Articular chondrocyte of knee joint (primary cell): ENCODE results near the gene GAGE12H. TPM values are rescaled to one million over a fixed set of nuclear protein-coding genes. Genes with fewer than 3 reads are reported as not detected.

Experiments used
- small RNA-seq: library from RNA; depleted of rRNA; stranded (forward); fragments of <200 nt; gene quantifications from one replicate; pipeline ENCODE3, GENCODE V24; 2012
- total RNA-seq: library from RNA; depleted of rRNA; stranded (reverse); fragments of >200 nt; gene quantifications from 2 replicates; pipeline ENCODE4 v1.2.3, GENCODE V29; 2012

GAGE12H gene
- total RNA-seq, result not detected in 2 replicates

DNA sequence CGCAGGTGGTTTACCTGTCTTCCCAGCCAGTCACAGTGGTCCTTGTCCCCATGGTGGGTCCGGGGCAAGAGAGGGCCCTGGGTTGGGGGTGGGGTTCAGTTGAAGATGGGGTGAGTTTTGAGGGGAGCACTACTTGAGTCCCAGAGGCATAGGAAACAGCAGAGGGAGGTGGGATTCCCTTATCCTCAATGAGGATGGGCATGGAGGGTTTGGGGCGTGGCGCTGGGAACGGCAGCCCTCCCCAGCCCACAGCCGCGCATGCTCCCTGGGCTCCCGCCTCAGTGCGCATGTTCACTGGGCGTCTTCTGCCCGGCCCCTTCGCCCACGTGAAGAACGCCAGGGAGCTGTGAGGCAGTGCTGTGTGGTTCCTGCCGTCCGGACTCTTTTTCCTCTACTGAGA, at the start of gene GAGE12H:
Gene GAGE12H (plus strand): TSS at position 301 of the 400 bp plus-strand sequence. CDS start 1,155 bp downstream, outside the sequence.

GRCh38 chrX:49531877-49532276, 47.9 kb upstream of the GAGE12H start, which contains the start of gene GAGE12C:
Gene GAGE12C (plus strand): TSS chrX:49532177. CDS start chrX:49533332, 1,155 bp downstream.

GRCh38 chrX:49541433-49541832, 38.3 kb upstream of the GAGE12H start, which contains the start of gene GAGE12D:
Gene GAGE12D (plus strand): TSS chrX:49541733. CDS start chrX:49542888, 1,155 bp downstream.

GRCh38 chrX:49550989-49551388, 28.8 kb upstream of the GAGE12H start, which contains the start of gene GAGE12E:
Gene GAGE12E (plus strand): TSS chrX:49551289. CDS start chrX:49552444, 1,155 bp downstream.

GRCh38 chrX:49560542-49560941, 19.2 kb upstream of the GAGE12H start, which contains the start of gene GAGE12F:
Gene GAGE12F (plus strand): TSS chrX:49560842. CDS start chrX:49561997, 1,155 bp downstream.

GRCh38 chrX:49570100-49570499, 9.6 kb upstream of the GAGE12H start, which contains the start of gene GAGE12G:
Gene GAGE12G (plus strand): TSS chrX:49570400. CDS start chrX:49571555, 1,155 bp downstream.

DNA sequence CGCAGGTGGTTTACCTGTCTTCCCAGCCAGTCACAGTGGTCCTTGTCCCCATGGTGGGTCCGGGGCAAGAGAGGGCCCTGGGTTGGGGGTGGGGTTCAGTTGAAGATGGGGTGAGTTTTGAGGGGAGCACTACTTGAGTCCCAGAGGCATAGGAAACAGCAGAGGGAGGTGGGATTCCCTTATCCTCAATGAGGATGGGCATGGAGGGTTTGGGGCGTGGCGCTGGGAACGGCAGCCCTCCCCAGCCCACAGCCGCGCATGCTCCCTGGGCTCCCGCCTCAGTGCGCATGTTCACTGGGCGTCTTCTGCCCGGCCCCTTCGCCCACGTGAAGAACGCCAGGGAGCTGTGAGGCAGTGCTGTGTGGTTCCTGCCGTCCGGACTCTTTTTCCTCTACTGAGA, 9.4 kb downstream of the GAGE12H start, which contains the start of gene GAGE2A:
Gene GAGE2A (plus strand): TSS at position 301 of the 400 bp plus-strand sequence. CDS start 1,155 bp downstream, outside the sequence.

DNA sequence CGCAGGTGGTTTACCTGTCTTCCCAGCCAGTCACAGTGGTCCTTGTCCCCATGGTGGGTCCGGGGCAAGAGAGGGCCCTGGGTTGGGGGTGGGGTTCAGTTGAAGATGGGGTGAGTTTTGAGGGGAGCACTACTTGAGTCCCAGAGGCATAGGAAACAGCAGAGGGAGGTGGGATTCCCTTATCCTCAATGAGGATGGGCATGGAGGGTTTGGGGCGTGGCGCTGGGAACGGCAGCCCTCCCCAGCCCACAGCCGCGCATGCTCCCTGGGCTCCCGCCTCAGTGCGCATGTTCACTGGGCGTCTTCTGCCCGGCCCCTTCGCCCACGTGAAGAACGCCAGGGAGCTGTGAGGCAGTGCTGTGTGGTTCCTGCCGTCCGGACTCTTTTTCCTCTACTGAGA, 19.0 kb downstream of the GAGE12H start, which contains the start of gene GAGE1:
Gene GAGE1 (plus strand): TSS at position 301 of the 400 bp plus-strand sequence. CDS start 1,155 bp downstream, outside the sequence.

Small RNAs within 50 kb of the gene (small RNA-seq; reads per million reads assigned to genes)
- not detected for gene GAGE12B

Other genes starting within 250 kb of the GAGE12H start
- not detected in 2 replicates for gene GAGE13, start 248.4 kb upstream of the GAGE12H start, total RNA-seq
- not detected in 2 replicates for gene GAGE12C, start 47.8 kb upstream of the GAGE12H start, total RNA-seq
- not detected in 2 replicates for gene GAGE12D, start 38.2 kb upstream of the GAGE12H start, total RNA-seq
- not detected in 2 replicates for gene GAGE12E, start 28.7 kb upstream of the GAGE12H start, total RNA-seq
- not detected in 2 replicates for gene GAGE12F, start 19.1 kb upstream of the GAGE12H start, total RNA-seq
- gene GAGE12G, start 9.5 kb upstream of the GAGE12H start, total RNA-seq, result not detected in 2 replicates
- not detected in 2 replicates for gene GAGE2A, start 9.5 kb downstream of the GAGE12H start, total RNA-seq
- not detected in 2 replicates for gene GAGE1, start 19.1 kb downstream of the GAGE12H start, total RNA-seq
- not detected in 2 replicates for gene PAGE1, start 116.0 kb downstream of the GAGE12H start, total RNA-seq
- gene PAGE4, start 249.4 kb downstream of the GAGE12H start, total RNA-seq, result not detected in 2 replicates